Liver (tissue), 9 donors: Measurements from ENCODE around the gene TRAIP. TPM values are rescaled to one million over a fixed set of nuclear protein-coding genes. Genes with fewer than 3 reads are reported as not detected.

Source experiments
- DNase-seq: peaks from one replicate; pipeline ENCODE4 v3.0.0-alpha.2; 2017; ENCODE audit warnings: low spot score
- H3K27ac ChIP-seq, 2 donors: one replicate each; pipeline ENCODE4 v1.7.0; 2013; ENCODE audit warnings: inconsistent platforms in 2 of 2, low read length in 2 of 2, control low read depth in 1 of 2, low read depth in 1 of 2, mild to moderate bottlenecking in 1 of 2
- H3K27me3 ChIP-seq, 4 donors: one replicate each; pipeline versions ENCODE4 v1.6.1 to v1.7.0; 2013; ENCODE audit warnings: low read length in 3 of 4, inconsistent platforms in 1 of 4, mild to moderate bottlenecking in 1 of 4, moderate library complexity in 1 of 4; ENCODE audit not compliant: control insufficient read depth in 4 of 4, insufficient read depth in 4 of 4
- H3K36me3 ChIP-seq, 4 donors: one replicate each; pipeline versions ENCODE4 v1.6.1 to v1.7.0; 2013; ENCODE audit warnings: low read length in 3 of 4, mild to moderate bottlenecking in 3 of 4, low read depth in 1 of 4, moderate library complexity in 1 of 4; ENCODE audit not compliant: control insufficient read depth in 4 of 4, insufficient read depth in 3 of 4
- H3K4me1 ChIP-seq, 4 donors: one replicate each; pipeline versions ENCODE4 v1.6.1 to v1.7.0; 2013; ENCODE audit warnings: low read length in 3 of 4, mild to moderate bottlenecking in 3 of 4, moderate library complexity in 1 of 4; ENCODE audit not compliant: control insufficient read depth in 4 of 4, insufficient read depth in 4 of 4
- H3K4me3 ChIP-seq, 3 donors: one replicate each; pipeline versions ENCODE4 v1.6.1 to v1.7.0; 2013; ENCODE audit warnings: low read length in 3 of 3, control low read depth in 1 of 3, low read depth in 1 of 3, mild to moderate bottlenecking in 1 of 3
- H3K9ac ChIP-seq, 2 donors: one replicate each; pipeline ENCODE4 v1.7.0; 2013; ENCODE audit warnings: low read length in 2 of 2, mild to moderate bottlenecking in 2 of 2, moderate library complexity in 2 of 2, control low read depth in 1 of 2, low read depth in 1 of 2
- H3K9me3 ChIP-seq, 4 donors: one replicate each; pipeline versions ENCODE4 v1.6.1 to v1.7.0; 2013; ENCODE audit warnings: low read length in 3 of 4; ENCODE audit not compliant: control insufficient read depth in 4 of 4
- ATF3 ChIP-seq: IDR thresholded peaks from 2 replicates; pipeline ENCODE4 v1.6.1; 2016; ENCODE audit warnings: antibody characterized with exemption
- CTCF ChIP-seq: fragments of 150-350 bp; IDR thresholded peaks from 2 replicates; pipeline ENCODE4 v1.5.1; 2017; ENCODE audit warnings: improper control_type of control experiment, low read depth, low read length; ENCODE audit not compliant: missing input control
- EGR1 ChIP-seq, 2 donors: IDR thresholded peaks; 2 replicates each; pipeline ENCODE4 v1.6.1; 2016 to 2018; ENCODE audit warnings: antibody characterized with exemption in 2 of 2, low read depth in 2 of 2
- FOXA1 ChIP-seq: IDR thresholded peaks from 2 replicates; pipeline ENCODE4 v1.6.1; 2016; ENCODE audit warnings: antibody characterized with exemption
- FOXA2 ChIP-seq: IDR thresholded peaks from 2 replicates; pipeline ENCODE4 v1.6.1; 2016; ENCODE audit warnings: antibody characterized with exemption
- GABPA ChIP-seq, 2 donors: IDR thresholded peaks in 1 of 2; conservative IDR thresholded peaks in 1 of 2; 2 replicates each; pipeline ENCODE4 v1.6.1; 2016; ENCODE audit warnings: antibody characterized with exemption in 2 of 2, mild to moderate bottlenecking in 1 of 2, moderate library complexity in 1 of 2
- HNF4G ChIP-seq: IDR thresholded peaks from 2 replicates; pipeline ENCODE4 v1.6.1; 2016; ENCODE audit warnings: antibody characterized with exemption
- JUND ChIP-seq, 2 donors: IDR thresholded peaks; 2 replicates each; pipeline ENCODE4 v1.6.1; 2016; ENCODE audit warnings: antibody characterized with exemption in 2 of 2
- MAX ChIP-seq: IDR thresholded peaks from 2 replicates; pipeline ENCODE4 v1.6.1; 2016; ENCODE audit warnings: antibody characterized with exemption
- RAD21 ChIP-seq, 2 donors: IDR thresholded peaks; 2 replicates each; pipeline ENCODE4 v1.6.1; 2016; ENCODE audit warnings: antibody characterized with exemption in 2 of 2, mild to moderate bottlenecking in 2 of 2
- REST ChIP-seq: IDR thresholded peaks from 2 replicates; pipeline ENCODE4 v1.6.1; 2016; ENCODE audit warnings: antibody characterized with exemption, mild to moderate bottlenecking
- RXRA ChIP-seq, 2 donors: IDR thresholded peaks; 2 replicates each; pipeline ENCODE4 v1.6.1; 2017 to 2018; ENCODE audit warnings: antibody characterized with exemption in 2 of 2, mild to moderate bottlenecking in 1 of 2
- YY1 ChIP-seq: IDR thresholded peaks from 2 replicates; pipeline ENCODE4 v1.6.1; 2016; ENCODE audit warnings: antibody characterized with exemption, mild to moderate bottlenecking
- WGBS: extraction: QIAGEN DNeasy Blood & Tissue Kit; methylation state at CpG from one replicate; pipeline ENCODE4 v1.1.7; 2013; 5-methylcytosine and 5-hydroxymethylcytosine counted together
- polyA plus RNA-seq, 2 donors: library from polyadenylated mRNA; stranded (reverse) in 1 of 2; unstranded in 1 of 2; fragments of 200-250 nt in 1 of 2; fragments of >200 nt in 1 of 2; fragmentation: Nextera tagmentation in 1 of 2; extraction: Ambion mirVana in 1 of 2; gene quantifications; one replicate each; pipeline versions ENCODE4 v1.2.1 to v1.2.3, GENCODE V29; 2013 to 2015
- total RNA-seq, 2 donors: library from RNA; depleted of rRNA; stranded (reverse); fragments of >200 nt; gene quantifications; one replicate each; pipeline ENCODE4 v1.2.3, GENCODE V29; 2014
- TF ChIP-seq, protein P1 (sequence below): IDR thresholded peaks from 2 replicates; pipeline ENCODE4 v1.6.1; 2016; ENCODE audit warnings: antibody characterized with exemption
- donor health status: healthy.
- donor health status: healthy.
- donor health status: healthy.
- donor health status: healthy.
- donor health status: healthy.

Gene TRAIP
- total and polyA plus RNA-seq, 4 donors = 0.42 to 7.9 (median 0.64) TPM

DNA sequence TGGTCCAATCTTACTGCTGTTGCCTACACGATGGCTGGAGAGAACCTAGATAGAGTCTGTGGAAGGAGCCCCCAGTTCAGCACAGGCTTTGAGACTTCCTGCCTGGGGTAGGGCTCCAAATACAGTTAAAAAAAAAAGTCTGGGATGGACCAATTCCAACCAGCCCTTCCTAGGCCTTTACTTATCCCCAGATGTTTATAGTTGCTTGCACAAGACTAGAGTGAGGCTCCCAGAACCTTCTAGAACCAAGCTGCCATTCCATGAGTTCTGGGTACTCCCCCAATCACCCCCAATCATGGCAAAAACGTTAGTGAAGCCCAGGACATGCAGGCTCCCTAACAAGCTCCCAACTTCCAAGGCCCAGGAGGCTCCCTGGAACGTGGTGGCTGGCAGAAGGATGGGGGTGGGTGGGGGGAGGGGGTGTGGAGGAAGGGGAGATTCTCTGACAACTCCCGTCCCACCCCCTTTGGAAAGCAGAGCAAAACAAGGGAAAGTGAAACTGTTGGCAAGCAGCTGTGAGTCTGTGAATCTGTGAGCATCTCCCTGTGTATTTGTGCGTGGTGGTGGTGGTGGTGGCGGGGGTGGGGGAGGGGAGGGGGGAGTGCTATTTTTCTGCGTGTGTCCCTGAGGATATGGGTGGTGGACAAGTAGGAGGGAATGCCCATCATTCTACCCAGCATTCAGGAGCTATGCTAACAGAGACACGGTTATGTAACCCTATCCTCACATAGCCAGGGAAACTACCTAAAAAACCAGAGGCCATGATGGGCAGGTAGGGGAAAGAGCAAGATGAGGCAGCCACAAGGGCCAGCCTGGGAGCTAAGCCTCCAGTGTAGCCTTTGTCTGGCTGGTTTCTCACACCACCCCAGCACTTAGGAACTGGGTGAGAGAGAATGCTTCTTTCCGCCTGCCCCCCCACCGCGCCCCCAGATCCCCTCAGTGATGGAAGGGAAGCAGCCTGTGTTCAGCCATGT lies 45.3 kb upstream of the TRAIP start:
- Histone ChIP-seq H3K9me3 (no peaks in the 10 kb centered on the region), H3K27me3 (no peaks in the 10 kb centered on the region), H3K36me3 (no peaks in the 10 kb centered on the region), H3K4me3 (no peak overlapping the region), H3K9ac (no peak overlapping the region), H3K4me1 (peaks cover 4 to 14% (median 6%) of the 10 kb centered on the region in 4 donors), H3K27ac (no peak overlapping the region)
- no peak for TF ChIP-seq FOXA2
- TF ChIP-seq HNF4G = no peak
- no peak for TF ChIP-seq YY1
- TF ChIP-seq, protein P1, sequence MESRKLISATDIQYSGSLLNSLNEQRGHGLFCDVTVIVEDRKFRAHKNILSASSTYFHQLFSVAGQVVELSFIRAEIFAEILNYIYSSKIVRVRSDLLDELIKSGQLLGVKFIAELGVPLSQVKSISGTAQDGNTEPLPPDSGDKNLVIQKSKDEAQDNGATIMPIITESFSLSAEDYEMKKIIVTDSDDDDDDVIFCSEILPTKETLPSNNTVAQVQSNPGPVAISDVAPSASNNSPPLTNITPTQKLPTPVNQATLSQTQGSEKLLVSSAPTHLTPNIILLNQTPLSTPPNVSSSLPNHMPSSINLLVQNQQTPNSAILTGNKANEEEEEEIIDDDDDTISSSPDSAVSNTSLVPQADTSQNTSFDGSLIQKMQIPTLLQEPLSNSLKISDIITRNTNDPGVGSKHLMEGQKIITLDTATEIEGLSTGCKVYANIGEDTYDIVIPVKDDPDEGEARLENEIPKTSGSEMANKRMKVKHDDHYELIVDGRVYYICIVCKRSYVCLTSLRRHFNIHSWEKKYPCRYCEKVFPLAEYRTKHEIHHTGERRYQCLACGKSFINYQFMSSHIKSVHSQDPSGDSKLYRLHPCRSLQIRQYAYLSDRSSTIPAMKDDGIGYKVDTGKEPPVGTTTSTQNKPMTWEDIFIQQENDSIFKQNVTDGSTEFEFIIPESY = no peak
- TF ChIP-seq RXRA (IDR thresholded peaks at IDR 0.05) = no peak
- no peak for TF ChIP-seq ATF3
- no peak for TF ChIP-seq GABPA (IDR thresholded peaks at IDR 0.05 in 1 of 2, conservative IDR thresholded peaks at IDR 0.05 in 1 of 2)
- TF ChIP-seq RAD21 (IDR thresholded peaks at IDR 0.05) = no peak
- no peak for TF ChIP-seq EGR1 (IDR thresholded peaks at IDR 0.05; ENCODE audit: low read depth in 2 of 2)
- no peak for TF ChIP-seq REST
- TF ChIP-seq FOXA1 = no peak
- TF ChIP-seq CTCF = no peak
- no peak for TF ChIP-seq JUND (IDR thresholded peaks at IDR 0.05)
- TF ChIP-seq MAX = no peak
- 65% methylated on average over 11 of the region's 11 CpGs for WGBS
- no peak for DNase-seq
